GM18868 (cell line): ENCODE data around the gene ARID5B.
A peak's percentile ranks its signal among the peaks of the same experiment; 100 is the strongest.

Source experiments
- ATAC-seq: cut with Tn5 transposase; IDR thresholded peaks from one replicate; pipeline ENCODE4 v1.9.1; 2021; ENCODE audit warnings: mild to moderate bottlenecking, moderate library complexity; ENCODE audit not compliant: unreplicated experiment

The ARID5B gene

GRCh38 chr10:62113680-62114079, 212.2 kb downstream of the ARID5B start:
- ATAC-seq = no peak

DNA sequence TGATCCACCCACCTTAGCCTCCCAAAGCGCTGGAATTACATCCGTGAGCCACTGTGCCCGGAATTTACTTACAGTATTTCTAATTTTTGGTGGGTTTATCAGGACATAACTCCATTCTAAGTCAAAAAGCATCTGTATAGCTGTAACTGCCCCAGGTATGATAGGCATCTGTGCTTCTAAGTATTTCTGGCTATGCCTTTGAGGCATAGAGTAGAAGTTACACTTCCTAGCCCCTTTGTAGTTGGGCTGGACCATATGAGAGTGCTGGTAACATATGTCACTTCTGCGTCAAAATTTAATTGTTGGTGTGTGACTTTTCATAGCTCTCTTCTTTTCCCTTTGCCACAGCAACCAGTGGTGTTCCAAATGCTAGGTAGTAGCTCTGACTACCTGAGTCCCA, 213.8 kb downstream of the ARID5B start:
- no peak for ATAC-seq

- no peak for ATAC-seq
These were observed 214.3 kb downstream of the ARID5B start for GRCh38 chr10:62115842-62116241.

DNA sequence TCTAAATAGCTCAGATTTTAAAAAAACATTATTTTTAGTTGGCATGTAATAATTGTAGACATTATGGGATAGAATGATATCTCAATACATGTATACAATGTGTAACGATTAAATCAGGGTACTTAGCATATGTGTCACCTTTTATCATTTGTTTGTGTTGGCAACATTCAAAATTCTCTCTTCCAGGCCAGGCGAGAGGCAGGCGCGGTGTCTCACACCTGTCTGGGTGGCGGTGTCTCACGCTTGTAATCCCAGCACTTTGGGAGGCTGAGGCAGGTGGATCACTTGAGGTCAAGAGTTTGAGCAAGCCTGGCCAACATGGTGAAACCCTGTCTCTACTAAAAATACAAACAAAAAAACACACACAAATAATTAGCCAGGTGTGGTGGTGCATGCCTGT, 215.4 kb downstream of the ARID5B start:
- no peak for ATAC-seq

DNA sequence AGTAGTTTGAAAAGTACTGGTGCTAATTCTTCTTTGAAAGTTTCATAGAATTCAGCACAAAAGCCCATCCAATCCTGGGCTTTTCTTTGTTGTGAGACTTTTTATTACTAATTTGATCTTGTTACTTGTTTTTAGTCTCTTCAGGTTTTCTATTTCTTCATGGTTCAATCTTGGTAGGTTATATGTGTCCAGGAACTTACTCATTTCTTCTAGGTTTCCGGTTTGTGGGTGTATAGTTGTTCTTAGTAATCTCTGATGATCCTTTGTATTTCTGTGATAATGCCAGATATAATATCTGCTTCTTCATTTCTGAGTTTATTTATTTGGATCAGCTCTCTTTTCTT, 219.7 kb downstream of the ARID5B start:
- no peak for ATAC-seq

DNA sequence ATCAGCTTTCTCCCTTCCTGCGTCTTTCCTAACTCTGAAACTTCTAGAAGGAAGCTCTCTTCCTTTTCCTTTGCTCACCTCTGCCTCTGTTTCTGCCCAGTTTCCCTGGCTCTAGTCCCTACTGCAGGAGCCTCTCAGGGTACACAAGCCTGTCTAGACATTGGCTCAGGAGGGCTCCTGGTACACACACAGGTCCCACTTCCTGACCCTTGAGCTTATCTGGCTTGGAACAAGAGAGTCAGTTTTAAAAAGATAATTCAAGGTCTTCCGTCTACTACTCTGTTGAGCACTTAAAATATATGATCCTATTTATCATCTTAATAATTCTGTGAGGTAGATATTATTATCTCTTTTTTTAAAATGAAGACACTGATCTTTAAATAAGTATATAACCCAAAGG, 226.5 kb downstream of the ARID5B start:
- no peak for ATAC-seq

GRCh38 chr10:62130948-62131347, 229.4 kb downstream of the ARID5B start:
- no peak for ATAC-seq

- no peak for ATAC-seq
These were observed 230.2 kb downstream of the ARID5B start for GRCh38 chr10:62131724-62132123.

DNA sequence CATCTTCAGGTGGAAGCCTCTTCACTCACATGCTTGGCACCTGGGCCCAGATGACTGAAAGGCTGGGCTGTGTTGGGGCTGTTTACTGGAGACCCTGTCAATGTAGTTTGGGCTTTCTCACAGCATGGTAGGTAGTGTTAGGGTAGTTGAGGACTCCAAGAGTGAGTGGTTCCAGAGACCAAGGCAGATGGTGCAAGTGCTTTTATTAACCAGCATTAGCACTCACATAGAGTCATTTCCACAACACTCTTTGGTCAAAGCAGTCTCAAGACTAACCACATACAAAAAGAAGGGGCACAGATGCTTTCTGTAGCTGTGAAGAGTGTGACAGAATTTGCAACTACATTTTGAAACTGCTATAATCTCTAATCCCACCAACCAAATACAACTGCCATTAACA, 232.1 kb downstream of the ARID5B start:
- peak; percentile 88 for ATAC-seq

DNA sequence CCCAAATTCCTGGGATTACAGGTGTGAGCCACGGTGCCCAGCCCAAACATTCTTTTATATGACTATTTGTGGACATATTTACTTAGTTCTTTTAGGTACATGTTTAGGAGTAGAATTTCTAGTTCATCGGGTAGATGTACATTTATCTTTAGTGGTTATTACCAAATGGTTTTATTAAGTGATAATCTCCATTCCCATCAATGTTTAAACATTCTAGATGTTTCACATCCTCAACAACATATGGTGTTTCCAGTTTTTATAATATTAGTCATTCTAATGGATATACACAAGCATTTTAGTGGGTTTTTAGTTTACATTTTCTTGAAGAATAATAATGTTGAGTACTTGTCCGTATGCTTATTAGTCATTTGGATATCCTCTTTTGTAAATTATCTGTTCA, 235.4 kb downstream of the ARID5B start:
- ATAC-seq = no peak
